ENCODE results near the gene CD58.

CD58 gene

GRCh38 chr1:116510361-116510760 lies 60.5 kb downstream of the CD58 start:
- DNase-seq (ENCODE audit: low read depth, low spot score) = no peak

- no peak for DNase-seq (ENCODE audit: low read depth, low spot score)
Measured at GRCh38 chr1:116508984-116509980, 61.5 kb downstream of the CD58 start.

GRCh38 chr1:116508085-116508983 lies 62.5 kb downstream of the CD58 start:
- no peak for DNase-seq (ENCODE audit: low read depth, low spot score)

GRCh38 chr1:116507631-116508030 lies 63.2 kb downstream of the CD58 start:
- no peak for DNase-seq (ENCODE audit: low read depth, low spot score)

GRCh38 chr1:116506132-116507004 lies 64.5 kb downstream of the CD58 start:
- no peak for DNase-seq (ENCODE audit: low read depth, low spot score)

GRCh38 chr1:116504308-116505156 lies 66.3 kb downstream of the CD58 start:
- DNase-seq (ENCODE audit: low read depth, low spot score) = peak; percentile 59

GRCh38 chr1:116503546-116504307 lies 67.1 kb downstream of the CD58 start:
- DNase-seq (ENCODE audit: low read depth, low spot score) = no peak

GRCh38 chr1:116502671-116503314 lies 68.0 kb downstream of the CD58 start:
- DNase-seq (ENCODE audit: low read depth, low spot score) = no peak

- no peak for DNase-seq (ENCODE audit: low read depth, low spot score)
Measured at GRCh38 chr1:116501870-116502244, 69.0 kb downstream of the CD58 start.

- DNase-seq (ENCODE audit: low read depth, low spot score) = no peak
Measured at GRCh38 chr1:116501125-116501869, 69.5 kb downstream of the CD58 start.

- no peak for DNase-seq (ENCODE audit: low read depth, low spot score)
Measured at GRCh38 chr1:116498789-116499628, 71.8 kb downstream of the CD58 start.

GRCh38 chr1:116497656-116498055 lies 73.2 kb downstream of the CD58 start:
- DNase-seq (ENCODE audit: low read depth, low spot score) = no peak

- DNase-seq (ENCODE audit: low read depth, low spot score) = no peak
Measured at GRCh38 chr1:116496898-116497297, 73.9 kb downstream of the CD58 start.

- no peak for DNase-seq (ENCODE audit: low read depth, low spot score)
Measured at GRCh38 chr1:116496380-116496779, 74.4 kb downstream of the CD58 start.

GRCh38 chr1:116495535-116495934 lies 75.3 kb downstream of the CD58 start:
- no peak for DNase-seq (ENCODE audit: low read depth, low spot score)

GRCh38 chr1:116494745-116495144 lies 76.1 kb downstream of the CD58 start:
- no peak for DNase-seq (ENCODE audit: low read depth, low spot score)

- no peak for DNase-seq (ENCODE audit: low read depth, low spot score)
Measured at GRCh38 chr1:116494353-116494692, 76.5 kb downstream of the CD58 start.
